Ureter (tissue), 1 donor: ENCODE measurements around the gene CALML5. TPM values are rescaled to one million over a fixed set of nuclear protein-coding genes. Genes with fewer than 3 reads are reported as not detected.

ENCODE experiments used
- DNase-seq: peaks from one replicate; pipeline ENCODE4 v3.0.0-alpha.2; 2020; ENCODE audit warnings: low spot score
- total RNA-seq: library from RNA; stranded (reverse); gene quantifications from one replicate; pipeline ENCODE4 v1.2.4, GENCODE V29; 2023
- donor health status: DM: yes; HTN: yes; CAD: no.

CALML5 gene
- total RNA-seq, 1 donor from 2014 or later = not detected

GRCh38 chr10:5464546-5464945, 34.8 kb downstream of the CALML5 start:
- DNase-seq = no peak

DNA sequence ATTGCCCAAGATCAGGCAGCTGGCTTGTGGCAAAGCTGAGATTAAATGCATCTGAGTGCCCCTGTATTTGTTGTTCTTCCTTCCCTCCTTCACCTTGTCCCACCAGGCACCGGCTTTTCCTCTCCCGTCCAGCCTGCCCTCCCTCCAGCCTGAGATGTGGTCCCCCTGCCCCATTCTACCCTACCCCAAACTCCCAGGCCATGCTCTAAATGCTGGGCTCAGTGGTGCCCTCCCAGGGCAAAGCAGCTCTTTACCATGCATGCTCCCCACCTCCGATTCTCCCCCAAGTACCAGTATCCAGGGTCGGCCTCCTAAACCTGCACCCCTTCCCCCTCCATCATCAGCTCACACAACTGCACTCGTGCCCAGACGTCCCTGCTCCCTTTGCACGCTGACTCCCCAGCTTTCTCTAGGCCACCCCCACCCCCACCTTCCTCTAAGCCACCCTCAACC, 36.5 kb downstream of the CALML5 start:
- DNase-seq = no peak

DNA sequence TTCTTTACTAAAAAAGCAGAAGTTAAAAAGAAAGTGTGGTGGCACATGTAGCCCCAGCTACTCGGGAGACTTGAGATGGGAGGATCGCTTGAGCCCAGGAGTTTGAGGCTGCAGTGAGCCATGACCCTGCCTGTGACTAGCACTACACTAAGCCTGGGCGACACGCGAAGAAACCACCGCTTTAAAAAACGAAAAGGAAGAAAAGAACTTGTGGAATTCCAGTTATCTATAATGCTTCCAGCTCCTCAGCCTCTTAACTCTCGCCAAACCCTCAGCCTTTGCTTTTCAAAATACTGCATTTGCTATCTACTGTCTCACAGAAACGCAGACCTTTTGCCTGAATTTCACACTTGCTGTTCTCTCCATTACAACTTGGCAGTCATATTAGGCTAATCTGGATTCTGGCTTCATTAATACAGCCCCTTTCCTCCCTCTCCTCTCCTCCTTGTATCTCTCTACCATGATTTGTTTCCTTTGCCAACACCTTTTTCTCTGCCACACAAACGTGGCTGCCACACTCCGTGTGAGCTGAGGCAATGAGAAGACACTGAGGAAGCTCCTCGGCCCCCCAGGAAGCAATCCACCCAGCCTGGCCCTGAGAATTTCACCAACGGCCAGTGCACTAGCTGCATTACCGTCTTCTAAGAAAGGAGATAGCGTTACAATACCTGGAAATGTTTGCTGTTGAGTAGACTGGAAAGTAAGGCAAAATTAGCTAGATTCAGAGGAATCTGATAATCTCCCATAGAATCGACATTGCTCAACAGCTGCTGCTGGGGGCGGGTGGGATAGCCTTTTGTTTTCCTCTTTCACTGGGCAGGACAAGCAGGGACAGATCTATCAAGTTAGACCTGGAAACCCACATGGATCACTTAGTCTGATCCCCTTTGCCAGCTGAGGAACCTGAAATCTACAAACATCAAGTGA, 37.2 kb downstream of the CALML5 start:
- no peak for DNase-seq

GRCh38 chr10:5461203-5461588, 38.2 kb downstream of the CALML5 start:
- DNase-seq = no peak

DNA sequence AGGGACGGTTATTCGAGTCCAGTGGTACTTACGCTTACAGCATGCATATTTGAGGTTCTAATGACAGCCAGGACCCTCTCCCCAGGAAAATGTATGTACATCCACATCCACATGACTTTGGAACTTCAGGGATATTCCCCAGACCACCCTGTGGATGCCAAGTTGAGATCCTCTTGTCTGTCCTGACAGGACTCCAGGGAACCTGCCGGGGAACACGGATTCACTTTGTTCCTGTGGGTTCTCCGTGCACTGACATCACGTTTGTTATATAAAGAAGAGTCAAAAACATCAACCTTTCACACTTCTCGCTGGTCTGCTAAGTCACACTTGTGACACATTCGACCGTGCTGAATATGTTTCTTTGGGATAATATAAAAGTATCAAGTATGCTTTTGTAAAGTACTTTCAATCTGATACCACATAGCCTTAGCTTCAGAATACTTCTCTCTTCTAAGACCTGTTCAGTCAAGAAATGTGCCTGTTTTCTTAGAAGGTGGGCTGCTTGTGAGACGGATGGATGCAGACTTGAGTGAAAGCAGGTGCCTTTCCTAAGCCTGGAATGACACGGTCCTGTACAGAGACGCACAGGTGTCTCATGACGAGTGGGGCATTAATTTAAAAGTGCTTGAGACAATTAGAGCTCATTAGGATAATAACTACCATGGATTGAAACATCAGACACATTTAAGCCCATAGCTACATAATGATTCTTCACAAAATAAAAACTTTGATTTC, 38.7 kb downstream of the CALML5 start:
- DNase-seq = no peak

DNA sequence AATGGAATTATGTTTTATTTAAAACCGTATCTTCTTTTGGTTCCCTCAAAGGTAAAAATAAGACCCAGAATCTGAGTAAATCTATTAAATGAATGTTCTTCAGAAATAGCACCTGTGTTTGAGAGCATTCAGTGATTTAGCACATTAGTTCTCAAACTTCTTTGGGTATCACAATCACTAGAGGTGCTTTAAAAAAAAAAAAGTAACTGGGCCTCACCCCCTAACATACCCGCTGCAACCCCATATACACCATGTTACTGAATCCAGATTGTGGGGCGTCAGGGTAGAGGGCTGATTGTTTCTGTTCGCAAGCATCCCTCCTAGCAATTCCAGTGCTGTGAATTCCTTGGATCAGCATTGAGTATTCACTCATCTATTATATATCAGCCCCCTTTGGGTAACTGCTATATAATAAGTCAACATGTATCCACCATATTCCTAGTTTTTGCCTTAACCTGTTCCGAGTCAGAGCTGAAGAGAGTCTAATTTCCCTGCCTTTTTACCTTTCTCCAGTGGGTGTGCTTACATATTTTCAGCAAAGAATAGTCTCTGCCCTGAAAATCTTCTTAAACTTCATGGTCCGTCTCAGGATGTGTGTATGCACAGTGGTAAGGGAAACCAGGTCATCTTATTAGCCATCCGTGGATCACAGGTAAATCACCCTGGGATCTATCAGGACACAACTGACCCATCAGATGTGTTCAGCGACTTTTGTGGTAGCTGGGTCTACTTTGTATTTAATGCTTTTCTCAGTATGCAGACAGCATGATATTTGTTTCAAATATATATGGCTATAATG, 40.2 kb downstream of the CALML5 start:
- DNase-seq = no peak

DNA sequence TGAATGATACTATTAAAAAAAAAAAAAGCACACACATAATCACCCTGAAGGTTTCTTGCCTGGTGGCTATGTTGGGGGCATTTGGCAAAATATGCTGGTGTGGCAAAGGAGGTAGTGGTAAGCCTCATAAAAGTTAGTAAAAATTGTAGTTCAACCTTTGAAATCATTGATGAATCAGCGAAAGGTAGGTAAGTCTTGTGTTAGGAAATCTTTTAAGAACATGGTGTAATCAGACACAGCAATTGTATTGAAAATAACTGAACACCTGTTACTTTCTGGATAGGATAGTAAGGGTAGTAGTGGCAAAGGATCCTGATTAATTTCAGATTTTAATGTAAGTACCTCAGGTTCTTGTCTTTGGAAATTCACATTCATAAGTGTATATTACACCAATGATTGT, 40.9 kb downstream of the CALML5 start:
- no peak for DNase-seq

- no peak for DNase-seq
These were observed 41.6 kb downstream of the CALML5 start for GRCh38 chr10:5457741-5458140.

GRCh38 chr10:5456563-5456962, 42.8 kb downstream of the CALML5 start:
- DNase-seq = no peak

DNA sequence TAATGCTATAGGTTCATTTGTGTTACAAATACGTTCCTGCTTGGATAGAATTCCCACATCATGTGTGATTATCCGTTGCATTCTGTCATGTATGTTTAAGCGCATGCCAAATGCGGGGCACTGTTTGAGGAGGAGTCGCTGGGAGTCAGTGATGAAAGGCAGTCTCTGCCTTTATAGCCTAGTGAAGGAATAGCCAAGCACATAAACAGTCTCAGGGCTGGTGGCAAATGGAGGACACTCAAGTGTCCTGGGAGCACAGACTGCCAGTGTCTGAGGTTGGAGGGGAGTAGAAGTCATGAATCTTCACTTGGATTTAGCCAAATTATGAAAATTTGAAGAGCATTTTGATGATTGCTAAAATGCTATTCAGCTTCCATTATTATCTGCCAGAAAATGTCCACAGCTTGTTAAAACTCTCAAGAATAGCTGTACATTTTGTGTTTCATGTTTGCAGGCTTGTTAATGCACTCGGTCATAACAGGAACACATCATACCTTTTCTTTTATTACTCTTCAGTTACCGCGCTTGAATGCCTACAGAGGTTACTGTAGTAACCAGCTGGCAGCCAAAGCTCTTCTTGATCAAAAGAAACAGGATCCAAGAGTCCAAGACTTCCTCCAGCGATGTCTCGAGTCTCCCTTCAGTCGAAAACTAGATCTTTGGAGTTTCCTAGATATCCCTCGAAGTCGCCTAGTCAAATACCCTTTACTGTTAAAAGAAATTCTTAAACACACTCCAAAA, 45.5 kb downstream of the CALML5 start:
- DNase-seq = no peak

DNA sequence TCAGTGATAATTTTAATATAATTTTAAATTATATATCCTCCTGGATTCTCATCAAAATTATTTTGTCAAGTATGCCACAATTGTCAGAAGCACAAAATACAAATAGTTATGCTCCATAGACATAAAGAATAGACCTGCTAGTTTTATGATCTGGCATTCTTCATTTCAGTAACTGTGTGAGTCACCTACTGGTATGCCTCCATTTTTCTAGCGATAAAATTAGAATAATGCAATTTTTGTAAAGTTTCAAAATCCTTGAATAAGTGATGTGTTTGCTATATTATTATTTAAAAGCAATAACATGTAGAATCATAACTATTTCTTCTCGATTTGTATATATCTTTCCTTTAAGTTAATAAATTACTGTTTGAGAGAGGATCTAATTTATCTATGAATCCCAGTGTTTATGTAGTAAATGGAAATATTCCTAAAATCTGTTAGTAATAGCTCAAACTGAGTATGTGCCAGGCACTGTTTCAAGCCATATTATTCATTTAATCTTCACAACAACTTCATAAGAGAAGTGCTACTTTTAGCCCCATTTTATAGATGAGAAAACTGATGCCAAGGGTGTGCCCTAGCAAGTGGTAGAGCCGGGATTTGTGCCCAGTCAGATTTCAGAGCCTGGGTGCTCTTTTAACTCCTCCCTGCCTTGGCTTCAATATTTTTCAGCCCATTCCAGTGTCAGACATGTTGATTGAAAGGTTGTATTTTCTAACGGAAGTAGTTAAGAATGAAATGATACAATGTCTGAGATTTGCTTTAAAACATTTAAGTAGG, 48.6 kb downstream of the CALML5 start:
- no peak for DNase-seq

- no peak for DNase-seq
These were observed 49.5 kb downstream of the CALML5 start for GRCh38 chr10:5449823-5450222.

- DNase-seq = no peak
These were observed 50.1 kb downstream of the CALML5 start for GRCh38 chr10:5449227-5449626.

Other genes with a start within 250 kb of the CALML5 start
- not detected for gene UCN3, start 134.6 kb downstream of the CALML5 start, total RNA-seq
- not detected for gene TUBAL3, start 94.7 kb downstream of the CALML5 start, total RNA-seq
- gene NET1, start 87.0 kb downstream of the CALML5 start, total RNA-seq = 133 TPM
- gene CALML3, start 25.4 kb upstream of the CALML5 start, total RNA-seq = not detected
- gene ASB13, start 167.0 kb upstream of the CALML5 start, total RNA-seq = 33.8 TPM
- gene TASOR2, start 185.3 kb upstream of the CALML5 start, total RNA-seq = 99.2 TPM